Endodermal cell (in vitro differentiated cells): ENCODE measurements around the gene DOHH. TPM values are rescaled to one million over a fixed set of nuclear protein-coding genes. Genes with fewer than 3 reads are reported as not detected.
A peak's percentile ranks its signal among the peaks of the same experiment; 100 is the strongest.

Source experiments
- DNase-seq: peaks from one replicate; pipeline ENCODE4 v3.0.0-alpha.2; 2017
- H3K27ac ChIP-seq: 2 replicates; pipeline ENCODE4 v1.5.1; 2013; ENCODE audit warnings: mild to moderate bottlenecking, low read depth, low read length, moderate library complexity
- H3K27me3 ChIP-seq: 2 replicates; pipeline ENCODE4 v1.6.1; 2013; ENCODE audit warnings: mild to moderate bottlenecking, low read length, moderate library complexity; ENCODE audit not compliant: insufficient read depth, control insufficient read depth, poor library complexity, severe bottlenecking
- H3K36me3 ChIP-seq: 2 replicates; pipeline ENCODE4 v1.7.0; 2013; ENCODE audit warnings: mild to moderate bottlenecking, low read length, moderate library complexity; ENCODE audit not compliant: control insufficient read depth, insufficient read depth
- H3K4me1 ChIP-seq: one replicate; pipeline ENCODE4 v1.7.0; 2013; ENCODE audit warnings: low read length; ENCODE audit not compliant: control insufficient read depth, insufficient read depth
- H3K4me3 ChIP-seq: 2 replicates; pipeline ENCODE4 v1.5.1; 2013; ENCODE audit warnings: mild to moderate bottlenecking, low read length, moderate library complexity
- H3K9ac ChIP-seq: 2 replicates; pipeline ENCODE4 v1.6.1; 2013; ENCODE audit warnings: mild to moderate bottlenecking, low read length, moderate library complexity; ENCODE audit not compliant: poor library complexity, severe bottlenecking; ENCODE audit errors: extremely low read depth
- H3K9me3 ChIP-seq: 2 replicates; pipeline ENCODE4 v1.6.1; 2013; ENCODE audit warnings: mild to moderate bottlenecking, low read length, moderate library complexity; ENCODE audit not compliant: control insufficient read depth
- H3K27ac Mint-ChIP-seq: 2 replicates; pipeline ENCODE4 v1.8.0; 2020; ENCODE audit warnings: mixed read lengths
- H3K27me3 Mint-ChIP-seq: 2 replicates; pipeline ENCODE4 v1.8.0; 2021; ENCODE audit warnings: mild to moderate bottlenecking, mixed read lengths; ENCODE audit not compliant: insufficient read depth
- H3K36me3 Mint-ChIP-seq: 2 replicates; pipeline ENCODE4 v1.8.0; 2020; ENCODE audit warnings: low read depth, mixed read lengths
- H3K4me1 Mint-ChIP-seq: 2 replicates; pipeline ENCODE4 v1.8.0; 2020; ENCODE audit warnings: mixed read lengths
- H3K4me3 Mint-ChIP-seq: 2 replicates; pipeline ENCODE4 v1.8.0; 2020; ENCODE audit warnings: mild to moderate bottlenecking, moderate library complexity, mixed read lengths
- H3K9me3 Mint-ChIP-seq: 2 replicates; pipeline ENCODE4 v1.8.0; 2020; ENCODE audit warnings: mild to moderate bottlenecking, mixed read lengths
- WGBS, 2 experiments: methylation state at CpG; one replicate each; pipeline versions ENCODE4 v1.1.5 to v1.1.7; 2013; ENCODE audit warnings: missing lambda C conversion rate in 2 of 2, mixed read lengths in 1 of 2; ENCODE audit not compliant: insufficient coverage in 1 of 2, insufficient read length in 1 of 2; 5-methylcytosine and 5-hydroxymethylcytosine counted together
- total RNA-seq, 2 donors: library from RNA; stranded (reverse); fragmentation: NEBNext Ultra II Directional in 1 of 2; extraction: Animal tissue kit (Norgen Biotek cat#: 25700) in 1 of 2; gene quantifications; 2 replicates in 1 of 2; 3 replicates in 1 of 2; pipeline ENCODE4 v1.2.1, GENCODE V29; 2021
- TF ChIP-seq, protein P1 (sequence below): fragments of 200-600 bp; sonication (generic); conservative IDR thresholded peaks from 2 replicates; pipeline ENCODE4 v1.5.0; 2021; ENCODE audit warnings: antibody characterized with exemption, mild to moderate bottlenecking

DOHH gene
- total RNA-seq, 2 donors from 2014 or later = 13.4 to 14.3 TPM

DNA sequence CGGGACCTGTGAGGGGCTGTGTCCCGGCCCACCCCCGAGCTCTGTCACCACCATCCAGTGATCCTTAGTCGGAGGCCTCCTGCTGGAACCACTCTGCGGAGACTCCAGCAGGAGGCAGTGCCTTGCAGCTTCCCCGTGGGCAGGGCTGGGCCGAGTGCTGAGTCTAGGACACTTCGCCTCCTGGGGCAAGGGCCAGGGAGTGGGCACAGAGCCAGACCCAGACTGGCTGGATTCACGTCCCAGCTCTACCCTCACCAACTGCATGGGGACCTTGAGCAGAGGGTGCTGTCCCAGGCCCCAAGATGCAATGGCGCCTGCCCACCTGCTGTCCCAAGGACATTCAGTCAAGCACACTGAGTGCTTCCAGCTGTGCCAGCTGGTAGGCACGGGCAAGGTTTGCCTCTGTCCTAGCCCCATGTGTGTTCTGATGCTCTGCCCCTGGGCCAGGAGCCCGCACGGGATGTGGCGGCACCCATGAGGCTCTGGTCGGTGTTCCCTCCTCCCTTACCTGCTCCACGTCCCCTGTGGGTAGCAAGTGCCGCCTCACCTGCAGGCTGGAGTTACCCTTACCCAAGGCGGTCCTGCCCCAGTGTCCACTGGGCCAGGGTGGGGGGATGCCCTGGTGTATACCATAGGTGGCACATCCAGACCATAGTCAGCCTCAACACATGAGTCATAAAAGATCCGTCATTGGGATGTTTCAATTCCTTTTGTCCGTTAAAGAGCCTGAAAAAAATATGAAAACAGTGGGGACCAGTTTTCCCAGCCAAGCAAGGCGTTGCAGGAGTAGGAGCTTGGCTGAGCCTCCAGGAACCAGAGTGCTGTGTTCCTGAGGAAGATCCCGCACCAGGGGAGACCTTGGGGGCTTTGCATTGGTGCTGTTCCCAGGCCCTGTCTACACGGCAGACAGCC lies 13.0 kb upstream of the DOHH start:
- 94 to 95% methylated on average over 18 to 23 of the region's 23 CpGs for WGBS, 2 experiments
- H3K27me3 Mint-ChIP-seq = no peaks in the 10 kb centered on the region
- TF ChIP-seq, protein P1, sequence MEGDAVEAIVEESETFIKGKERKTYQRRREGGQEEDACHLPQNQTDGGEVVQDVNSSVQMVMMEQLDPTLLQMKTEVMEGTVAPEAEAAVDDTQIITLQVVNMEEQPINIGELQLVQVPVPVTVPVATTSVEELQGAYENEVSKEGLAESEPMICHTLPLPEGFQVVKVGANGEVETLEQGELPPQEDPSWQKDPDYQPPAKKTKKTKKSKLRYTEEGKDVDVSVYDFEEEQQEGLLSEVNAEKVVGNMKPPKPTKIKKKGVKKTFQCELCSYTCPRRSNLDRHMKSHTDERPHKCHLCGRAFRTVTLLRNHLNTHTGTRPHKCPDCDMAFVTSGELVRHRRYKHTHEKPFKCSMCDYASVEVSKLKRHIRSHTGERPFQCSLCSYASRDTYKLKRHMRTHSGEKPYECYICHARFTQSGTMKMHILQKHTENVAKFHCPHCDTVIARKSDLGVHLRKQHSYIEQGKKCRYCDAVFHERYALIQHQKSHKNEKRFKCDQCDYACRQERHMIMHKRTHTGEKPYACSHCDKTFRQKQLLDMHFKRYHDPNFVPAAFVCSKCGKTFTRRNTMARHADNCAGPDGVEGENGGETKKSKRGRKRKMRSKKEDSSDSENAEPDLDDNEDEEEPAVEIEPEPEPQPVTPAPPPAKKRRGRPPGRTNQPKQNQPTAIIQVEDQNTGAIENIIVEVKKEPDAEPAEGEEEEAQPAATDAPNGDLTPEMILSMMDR = peak; percentile 21
- Histone ChIP-seq H3K36me3 (peaks cover 34% of the 10 kb centered on the region), H3K27ac (no peak overlapping the region), H3K27me3 (no peaks in the 10 kb centered on the region), H3K9ac (no peak overlapping the region), H3K9me3 (no peaks in the 10 kb centered on the region), H3K4me3 (no peak overlapping the region), H3K4me1 (no peaks in the 10 kb centered on the region)
- H3K4me3 Mint-ChIP-seq = no peak overlapping the region
- H3K36me3 Mint-ChIP-seq = peaks cover 13% of the 10 kb centered on the region
- no peak for DNase-seq
- H3K27ac Mint-ChIP-seq = no peak overlapping the region
- peaks cover 4% of the 10 kb centered on the region for H3K4me1 Mint-ChIP-seq
- no peaks in the 10 kb centered on the region for H3K9me3 Mint-ChIP-seq

DNA sequence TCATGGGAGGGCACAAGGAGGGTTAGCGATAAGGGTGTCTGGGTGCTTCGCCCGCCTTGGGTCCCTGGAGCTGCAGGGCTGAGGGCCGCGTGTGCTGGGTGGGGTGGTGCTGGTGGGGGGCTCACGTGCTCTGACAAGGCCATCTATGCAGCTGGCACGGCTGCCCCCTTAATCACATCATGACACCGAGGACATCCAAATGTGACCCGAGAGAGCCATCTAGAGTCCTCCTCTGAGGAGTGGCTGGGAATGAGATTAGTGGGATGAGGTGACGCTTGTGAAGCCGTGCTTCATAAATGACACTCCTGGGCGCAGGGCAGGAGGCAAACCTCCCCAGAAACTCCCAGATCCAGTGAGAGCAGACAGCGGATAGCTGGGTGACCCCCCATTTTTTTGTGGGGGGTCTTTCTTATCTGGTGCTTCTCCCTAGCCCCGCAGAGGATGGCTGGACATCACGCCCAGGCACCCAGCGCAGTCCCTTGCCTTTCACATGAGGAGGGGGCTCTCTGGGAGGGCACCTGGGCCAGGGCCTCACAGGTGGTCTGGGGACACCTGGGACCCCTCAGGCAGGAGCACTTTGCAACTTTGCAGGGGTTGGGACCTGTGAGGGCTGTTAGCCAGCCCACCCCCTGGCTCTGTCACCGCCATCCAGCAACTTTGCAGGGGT lies 12.2 kb upstream of the DOHH start:
- Mint-ChIP-seq H3K36me3 (peaks cover 12% of the 10 kb centered on the region), H3K4me1 (peaks cover 2% of the 10 kb centered on the region), H3K27me3 (no peaks in the 10 kb centered on the region), H3K27ac (no peak overlapping the region), H3K4me3 (no peak overlapping the region), H3K9me3 (no peaks in the 10 kb centered on the region)
- Histone ChIP-seq H3K9ac (no peak overlapping the region), H3K27ac (no peak overlapping the region), H3K27me3 (no peaks in the 10 kb centered on the region), H3K36me3 (peaks cover 35% of the 10 kb centered on the region), H3K4me1 (no peaks in the 10 kb centered on the region), H3K9me3 (no peaks in the 10 kb centered on the region), H3K4me3 (no peak overlapping the region)
- TF ChIP-seq, protein P1 = no peak
- no peak for DNase-seq
- WGBS, 2 experiments = 91 to 95% methylated on average over 13 to 17 of the region's 17 CpGs

DNA sequence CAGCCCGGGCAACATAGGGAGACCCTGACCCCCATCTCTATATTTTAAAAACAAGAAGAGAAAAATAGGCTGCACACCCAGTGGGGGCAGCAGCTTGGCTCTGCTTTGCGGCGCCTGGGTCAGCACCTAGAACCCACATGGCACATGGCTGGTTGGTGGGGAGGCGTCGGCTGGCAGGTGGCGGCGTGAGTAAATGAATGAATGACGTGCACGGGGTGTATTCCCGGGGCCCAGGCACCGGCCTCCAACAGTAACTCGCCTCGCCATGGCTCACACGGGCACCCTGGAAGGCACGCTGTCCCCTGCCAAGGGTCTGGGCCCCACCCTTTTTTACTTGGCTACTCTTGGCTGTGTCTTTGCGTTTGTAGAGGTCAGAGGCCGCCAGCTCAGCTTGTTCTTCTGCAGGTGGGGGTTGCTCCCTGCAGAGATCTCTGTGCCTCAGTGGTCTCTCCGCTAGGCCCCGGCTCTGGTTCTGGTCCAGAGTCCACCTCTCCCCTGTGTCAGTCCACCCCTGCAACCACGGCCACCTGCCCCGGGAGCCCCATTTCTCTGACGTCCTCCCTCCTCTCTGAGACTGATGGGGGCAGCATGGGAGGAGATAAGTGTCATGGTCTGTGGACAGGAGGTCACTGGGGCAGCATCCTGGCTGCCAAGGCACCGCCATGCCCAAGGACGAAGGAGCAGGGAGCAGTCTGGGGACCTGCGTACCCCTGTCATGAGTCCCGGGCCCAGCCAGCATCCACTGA lies 11.2 kb upstream of the DOHH start:
- 92 to 99% methylated on average over 22 to 26 of the region's 26 CpGs for WGBS, 2 experiments
- Mint-ChIP-seq H3K27ac (no peak overlapping the region), H3K9me3 (no peaks in the 10 kb centered on the region), H3K4me3 (no peak overlapping the region), H3K27me3 (no peaks in the 10 kb centered on the region), H3K36me3 (peaks cover 12% of the 10 kb centered on the region), H3K4me1 (peaks cover 8% of the 10 kb centered on the region)
- Histone ChIP-seq H3K27me3 (no peaks in the 10 kb centered on the region), H3K36me3 (peaks cover 35% of the 10 kb centered on the region), H3K9ac (no peak overlapping the region), H3K27ac (no peak overlapping the region), H3K4me1 (no peaks in the 10 kb centered on the region), H3K9me3 (no peaks in the 10 kb centered on the region), H3K4me3 (no peak overlapping the region)
- TF ChIP-seq, protein P1 = no peak
- DNase-seq = no peak
